Hypothalamus (tissue), 51 donors: ENCODE data around the gene PRM2.
"Not testable (repeated sequence)": the region's sequence is repeated elsewhere in the genome, so short reads cannot be mapped to it uniquely, and the experiment has no call there.

Experiments
- DNase-seq, 51 donors: peaks; one replicate each; lab custom pipeline; 2025; lab: John Stamatoyannopoulos, UW

The PRM2 gene

DNA sequence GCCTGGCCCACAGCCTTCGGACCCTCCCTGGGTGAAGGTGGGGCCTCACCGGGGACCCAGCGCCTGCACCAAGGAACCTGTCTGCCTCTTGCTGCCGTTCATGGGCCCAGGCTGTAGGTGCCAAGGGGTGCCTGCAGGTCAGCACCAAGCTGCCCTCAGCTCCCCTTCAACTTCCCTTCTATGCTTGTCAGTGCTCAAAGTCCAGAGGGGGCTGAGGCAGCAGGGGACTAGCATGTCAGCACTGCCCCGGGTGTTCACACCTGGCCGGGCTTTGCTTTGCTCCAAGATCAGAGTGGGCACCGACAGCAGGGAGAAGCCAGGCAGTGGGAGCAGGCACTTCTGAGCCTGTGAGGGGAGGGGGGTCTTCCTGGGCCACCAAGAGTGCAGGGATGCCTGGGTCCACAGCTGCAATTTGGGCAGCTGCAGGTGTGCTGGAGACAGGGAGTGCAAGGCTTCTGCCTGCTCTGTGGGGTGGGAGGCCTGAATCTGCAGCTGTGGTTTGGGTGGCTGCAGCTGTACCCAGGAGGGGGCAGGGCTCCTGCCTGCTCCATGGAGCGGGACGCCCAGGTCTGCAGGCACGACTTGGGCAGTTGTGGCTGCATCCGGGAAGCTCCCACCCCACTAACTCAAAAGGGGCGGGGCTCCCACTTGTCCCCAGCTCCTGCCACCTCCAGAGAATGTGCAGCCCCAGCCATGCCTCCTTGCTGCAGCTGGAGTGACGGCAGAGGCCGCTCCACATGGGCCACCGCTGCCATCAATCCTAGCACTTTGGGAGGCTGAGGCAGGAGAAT is 32.4 kb upstream of the PRM2 start:
- no peak for DNase-seq

- DNase-seq: no peak
Measured at GRCh38 chr16:11307639-11308492, 31.6 kb upstream of the PRM2 start.

DNA sequence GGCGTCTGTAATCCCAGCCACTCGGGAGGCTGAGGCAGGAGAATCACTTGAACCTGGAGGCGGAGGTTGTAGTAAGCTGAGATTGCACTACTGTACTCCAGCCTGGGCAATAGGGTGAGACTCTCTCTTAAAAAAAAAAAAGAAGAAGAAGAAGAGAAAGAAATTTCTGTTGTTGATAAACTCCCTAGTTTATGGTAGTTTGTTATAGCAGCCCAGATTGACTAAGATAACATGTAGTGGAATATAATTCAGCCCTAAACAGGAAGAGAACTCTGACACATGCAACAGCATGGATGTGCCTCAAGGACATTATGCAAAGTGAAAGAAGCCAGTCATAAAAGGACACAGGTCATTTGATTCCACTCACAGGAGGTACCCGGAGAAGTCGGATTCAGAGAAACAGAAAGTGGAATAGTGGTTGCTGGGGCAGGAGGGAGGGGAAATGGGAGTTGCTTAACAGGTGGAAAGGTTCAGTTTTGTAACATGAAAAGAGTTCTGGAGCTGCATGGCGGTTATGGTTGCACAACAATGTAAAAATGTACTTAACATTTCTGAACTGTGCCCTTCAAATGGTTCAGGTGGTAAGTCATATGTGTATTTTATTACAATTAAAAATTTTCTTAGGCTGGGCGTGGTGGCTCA is 30.8 kb upstream of the PRM2 start:
- DNase-seq: no peak

DNA sequence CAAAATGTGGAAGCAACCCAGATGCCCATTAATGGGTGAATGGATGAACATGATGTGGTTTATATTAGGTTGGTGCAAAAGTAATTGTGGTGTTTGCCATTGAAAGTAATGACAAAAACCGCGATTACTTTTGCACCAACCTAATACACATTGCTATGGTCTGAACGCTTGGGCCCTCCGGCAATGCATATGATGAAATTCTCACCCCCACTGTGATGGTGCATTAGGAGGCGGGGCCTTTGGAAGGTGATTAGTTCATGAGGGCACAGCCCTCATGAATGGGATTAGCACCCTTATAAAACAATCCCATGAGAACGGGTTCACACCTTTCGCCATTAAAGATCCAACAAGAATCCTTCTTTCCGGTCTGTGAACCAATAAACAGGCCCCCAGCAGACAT is 30.1 kb upstream of the PRM2 start:
- no peak for DNase-seq

GRCh38 chr16:11303405-11304138 is 27.3 kb upstream of the PRM2 start:
- DNase-seq: no peak

- no peak for DNase-seq
Measured at GRCh38 chr16:11302977-11303376, 26.7 kb upstream of the PRM2 start.

GRCh38 chr16:11301645-11302501 is 25.6 kb upstream of the PRM2 start:
- no peak for DNase-seq

GRCh38 chr16:11300560-11300892 is 24.2 kb upstream of the PRM2 start:
- no peak for DNase-seq

DNA sequence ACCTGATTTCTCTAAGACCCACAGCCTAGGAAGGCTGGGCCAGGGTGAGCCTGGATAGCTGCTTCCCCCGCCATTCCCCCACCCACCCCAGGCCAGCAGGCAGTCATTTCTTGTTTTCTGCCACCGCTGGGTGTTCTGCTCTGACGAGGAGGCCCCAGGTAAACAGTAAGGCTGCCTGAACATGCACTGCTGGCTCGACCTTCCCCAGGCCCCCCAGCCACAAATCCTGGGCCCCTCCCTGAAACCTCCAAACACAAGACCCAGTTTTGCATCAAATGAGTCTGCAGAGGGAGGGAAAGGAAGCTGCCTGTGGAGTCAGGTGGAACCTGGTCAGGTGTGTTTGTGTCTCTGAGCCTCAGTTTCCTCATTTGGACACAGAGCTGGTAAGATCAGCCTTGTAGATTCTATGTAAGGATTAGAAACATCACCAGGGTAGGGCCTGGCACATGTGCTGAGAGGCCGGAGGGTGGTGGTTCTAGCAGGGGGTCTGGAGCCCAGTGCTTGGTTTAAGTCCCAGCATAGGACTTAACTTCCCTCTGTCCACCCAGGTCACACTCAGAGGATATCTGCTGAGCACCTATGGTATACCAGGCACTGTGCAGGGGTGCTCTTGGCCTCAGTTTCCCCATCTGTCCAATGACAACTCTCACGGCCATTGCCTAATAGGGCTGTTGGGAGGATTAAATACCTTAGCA is 23.7 kb upstream of the PRM2 start:
- DNase-seq: no peak

- DNase-seq: not testable (repeated sequence)
Measured at GRCh38 chr16:11298950-11299547, 22.8 kb upstream of the PRM2 start.

GRCh38 chr16:11298143-11298900 is 22.0 kb upstream of the PRM2 start:
- DNase-seq: no peak

DNA sequence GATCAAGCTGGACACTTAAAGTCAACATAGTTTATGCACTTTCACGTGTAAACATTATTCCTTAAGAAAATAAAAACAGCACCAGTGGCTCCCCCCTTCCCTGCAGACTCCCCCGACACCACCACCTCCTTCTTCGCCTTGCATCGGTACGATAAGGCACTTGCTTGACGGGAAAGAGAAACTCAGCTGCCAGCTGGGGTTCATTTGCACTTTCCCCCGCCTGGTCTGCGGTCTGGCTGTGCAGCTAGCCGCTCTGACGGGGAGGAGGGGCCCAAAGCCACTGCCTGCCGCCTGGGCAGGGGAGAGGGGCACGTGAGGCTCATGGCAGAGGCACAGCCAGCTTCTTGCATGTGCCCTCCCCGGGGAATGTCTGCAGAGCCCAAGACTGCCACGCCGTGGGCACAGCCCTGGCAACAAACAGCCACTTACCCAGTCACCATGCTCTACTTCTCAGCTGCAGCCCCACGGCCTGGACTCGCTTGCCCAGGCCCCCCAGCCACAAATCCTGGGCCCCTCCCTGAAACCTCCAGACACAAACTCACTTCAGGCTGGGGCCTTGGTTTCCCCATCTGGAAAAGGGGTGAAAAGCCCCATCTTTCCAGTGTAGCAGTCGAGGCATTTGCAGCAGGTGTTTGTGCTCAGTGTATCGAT is 21.3 kb upstream of the PRM2 start:
- DNase-seq: peak in 50 of 51 donors; percentile 5 to 86 (median 58)

DNA sequence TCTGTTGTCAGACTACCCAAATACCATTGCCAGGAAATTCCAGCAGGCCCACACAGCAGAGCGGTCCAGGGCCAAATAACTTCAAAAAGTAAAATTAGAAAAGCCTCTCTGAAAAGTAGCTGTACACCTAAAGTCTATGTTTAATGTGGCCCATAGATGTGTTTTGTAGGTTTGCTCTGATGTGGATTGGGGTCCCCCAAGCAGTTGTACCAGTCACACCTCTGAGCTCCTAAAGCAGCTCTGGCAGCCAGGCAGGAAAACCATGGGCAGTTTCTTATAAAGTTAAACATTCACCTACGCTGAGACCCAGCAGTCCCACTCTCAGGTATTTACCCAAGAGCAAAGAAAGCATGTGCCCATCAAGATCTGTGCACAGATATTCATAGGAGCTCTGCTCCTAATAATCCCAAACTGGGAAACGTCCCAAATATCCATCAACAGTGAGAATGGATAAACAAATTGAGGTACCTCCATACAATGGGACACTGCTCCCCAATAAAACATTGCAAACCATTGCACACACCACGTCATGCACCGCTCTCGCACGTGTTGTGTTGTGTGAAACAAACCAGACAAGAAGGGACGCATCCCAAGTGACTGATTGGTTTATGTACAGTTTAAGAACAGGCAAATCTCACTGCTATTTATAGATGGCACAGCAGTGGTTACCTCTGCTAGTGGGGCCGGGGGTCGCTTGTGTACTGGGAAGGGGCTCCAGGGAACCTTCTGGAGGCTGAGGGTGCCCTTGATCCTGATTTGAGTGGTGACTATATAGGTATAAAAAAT is 20.6 kb upstream of the PRM2 start:
- no peak for DNase-seq

- DNase-seq: no peak
Measured at GRCh38 chr16:11296351-11296705, 20.0 kb upstream of the PRM2 start.

- DNase-seq: no peak
Measured at GRCh38 chr16:11295672-11296071, 19.4 kb upstream of the PRM2 start.

DNA sequence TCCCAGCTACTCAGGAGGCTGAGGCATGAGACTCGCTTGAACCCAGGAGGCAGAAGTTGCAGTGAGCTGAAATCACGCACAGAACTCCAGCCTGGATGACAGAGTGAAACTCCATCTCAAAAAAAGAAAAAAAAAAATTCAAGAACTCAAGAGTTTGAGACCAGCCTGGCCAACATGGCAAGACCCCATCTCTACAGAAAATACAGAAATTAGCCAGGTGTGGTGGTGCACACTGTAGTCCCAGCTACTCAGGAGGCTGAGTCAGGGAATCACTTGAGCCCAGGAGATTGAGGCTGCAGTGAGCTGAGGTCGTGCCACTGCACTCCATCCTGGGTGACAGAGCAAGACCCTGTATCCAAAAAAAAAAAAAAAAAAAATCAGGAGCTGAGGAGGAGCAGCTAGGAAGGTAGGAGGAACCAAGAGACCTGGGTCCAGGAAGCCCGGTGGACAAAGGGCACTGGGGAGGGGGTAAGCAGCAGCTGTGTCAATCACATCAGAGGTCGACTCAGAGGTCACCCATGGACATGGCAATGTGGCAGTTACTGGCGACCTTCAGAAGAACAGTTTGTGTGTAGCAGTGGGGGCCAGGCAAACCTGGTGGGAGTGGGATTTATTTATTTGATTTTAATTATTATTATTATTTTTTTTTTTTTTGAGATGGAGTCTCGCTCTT is 15.9 kb upstream of the PRM2 start:
- DNase-seq: no peak
